HAP-1 (cell line): Measurements from ENCODE around the gene C17orf75.
"Not testable (repeated sequence)": the region's sequence is repeated elsewhere in the genome, so short reads cannot be mapped to it uniquely, and the experiment has no call there.

Experiments
- DNase-seq, 2 experiments: peaks; one replicate each; pipeline ENCODE4 v3.0.0-alpha.2; 2016 to 2020; ENCODE audit warnings: low spot score in 2 of 2
- H3K27me3 ChIP-seq: fragments of 250-450 bp; sonication (Bioruptor Pico); 2 replicates; pipeline ENCODE4 v1.5.1; 2020; ENCODE audit warnings: low read depth, mild to moderate bottlenecking, moderate library complexity
- H3K36me3 ChIP-seq: fragments of 250-450 bp; sonication (Bioruptor Pico); replicated peaks from 2 replicates; pipeline ENCODE4 v1.5.1; 2020; ENCODE audit warnings: mild to moderate bottlenecking
- H3K4me1 ChIP-seq: fragments of 250-450 bp; sonication (Bioruptor Pico); 2 replicates; pipeline ENCODE4 v1.5.1; 2020; ENCODE audit warnings: mild to moderate bottlenecking
- H3K4me3 ChIP-seq: fragments of 250-450 bp; sonication (Bioruptor Pico); 2 replicates; pipeline ENCODE4 v1.5.1; 2020; ENCODE audit warnings: mild to moderate bottlenecking, moderate library complexity
- H3K9me3 ChIP-seq: fragments of 250-450 bp; sonication (Bioruptor Pico); 2 replicates; pipeline ENCODE4 v1.5.1; 2020; ENCODE audit warnings: mild to moderate bottlenecking, moderate library complexity
- in situ Hi-C: fragments of 300-500 bp; cut with MboI; formaldehyde crosslinking; loops from 3 replicates; pipeline ENCODE4 v1.14.3; 2020; ENCODE audit warnings: low sequenced_read_pairs, inconsistent platforms, mixed read lengths

C17orf75 gene

DNA sequence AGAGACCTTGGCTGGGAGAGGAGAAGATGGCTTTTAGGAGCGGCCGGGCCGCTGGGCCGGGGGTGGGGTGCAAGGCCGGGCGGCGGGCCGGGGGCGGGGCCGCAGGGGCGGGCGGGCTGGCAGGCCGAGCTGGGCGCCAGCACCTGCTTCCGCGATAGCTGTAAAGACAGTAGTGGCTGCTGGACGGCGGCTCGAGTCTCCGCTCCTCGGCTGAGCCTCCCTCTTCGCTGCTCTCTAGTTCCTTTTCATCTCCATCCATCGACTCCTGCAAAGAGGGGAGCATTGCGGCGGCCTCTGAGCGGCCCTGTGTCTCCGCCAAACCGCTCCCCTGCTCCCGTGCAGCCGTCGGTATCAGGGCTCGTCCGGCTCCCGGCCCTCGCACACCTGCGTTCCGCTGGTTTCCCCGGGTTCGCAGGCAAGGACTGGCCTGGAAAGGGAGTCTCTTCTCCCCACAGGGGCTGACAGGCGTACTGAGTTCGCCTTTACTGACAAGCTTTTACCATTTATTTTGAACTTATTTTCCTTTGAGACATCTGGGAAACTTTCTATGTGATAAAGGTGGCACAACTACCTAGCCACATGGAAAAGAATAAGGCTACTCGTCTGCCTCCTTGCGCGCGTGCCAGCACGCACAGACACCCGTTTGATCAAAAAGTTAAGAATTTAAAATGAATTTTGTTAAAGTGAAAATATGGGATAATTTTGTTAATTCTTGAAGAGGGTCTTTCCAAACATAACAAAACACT is at the start of gene C17orf75:
Gene C17orf75, minus strand, starts transcription at position 317 of the 746 bp plus-strand sequence. Its CDS starts 34 bp downstream, at position 283.
- Histone ChIP-seq H3K4me3 (peak within 1 kb of the TSS; percentile 59), H3K9me3 (no peaks in the 10 kb centered on the region), H3K4me1 (peaks cover 5% of the 10 kb centered on the region; the same call in 1 of the 2 replicates), H3K36me3 (peaks cover 11% of the 10 kb centered on the region), H3K27me3 (no peaks in the 10 kb centered on the region)
- peak; percentile 68 to 87 for DNase-seq
- in situ Hi-C loops, result no loop called here

- no peak overlapping the region for H3K4me3 ChIP-seq
- in situ Hi-C loops, result no loop called here
- H3K9me3 ChIP-seq, result no peaks in the 10 kb centered on the region
- H3K36me3 ChIP-seq, result no peaks in the 10 kb centered on the region
- no peak for DNase-seq
- H3K4me1 ChIP-seq, result no peaks in the 10 kb centered on the region
- H3K27me3 ChIP-seq, result no peaks in the 10 kb centered on the region
Observed at GRCh38 chr17:32388613-32389459, 46.9 kb upstream of the C17orf75 start.

- H3K4me1 ChIP-seq, in situ Hi-C loops, H3K9me3 ChIP-seq, DNase-seq, H3K4me3 ChIP-seq, H3K36me3 ChIP-seq, H3K27me3 ChIP-seq: not testable (repeated sequence)
Observed at GRCh38 chr17:32388128-32388527, 46.2 kb upstream of the C17orf75 start.

- no peak for DNase-seq
- in situ Hi-C loops, result no loop called here
- no peaks in the 10 kb centered on the region for H3K9me3 ChIP-seq
- H3K4me1 ChIP-seq, result no peaks in the 10 kb centered on the region
- no peaks in the 10 kb centered on the region for H3K27me3 ChIP-seq
- H3K36me3 ChIP-seq, result peaks cover 3% of the 10 kb centered on the region; the same call in 1 of the 2 replicates
- H3K4me3 ChIP-seq, result no peak overlapping the region
Observed at GRCh38 chr17:32386844-32387243, 44.9 kb upstream of the C17orf75 start.

GRCh38 chr17:32385971-32386370 is 44.0 kb upstream of the C17orf75 start:
- in situ Hi-C loops, result no loop called here

DNA sequence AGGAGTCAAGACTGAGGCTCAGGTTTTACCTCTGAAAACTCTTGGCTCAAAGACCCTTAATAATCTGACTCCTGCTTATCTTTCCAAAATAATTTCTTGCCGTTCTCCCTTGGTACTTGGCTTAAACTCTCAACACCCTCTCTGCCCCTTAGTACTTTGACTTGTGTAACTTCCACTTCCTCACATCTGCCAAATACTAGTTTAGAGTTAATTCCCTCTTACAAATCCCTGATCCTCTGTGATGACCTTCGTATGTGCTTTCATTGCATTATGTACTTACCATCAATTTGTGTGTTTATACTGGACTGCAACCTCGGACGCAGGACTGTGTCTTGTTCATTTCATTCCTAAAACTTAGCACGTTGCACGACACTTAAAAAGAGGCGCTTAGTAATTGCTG is 43.1 kb upstream of the C17orf75 start:
- Histone ChIP-seq H3K36me3 (peaks cover 16% of the 10 kb centered on the region), H3K27me3 (no peaks in the 10 kb centered on the region), H3K4me3 (no peak overlapping the region), H3K9me3 (no peaks in the 10 kb centered on the region), H3K4me1 (no peaks in the 10 kb centered on the region)
- no peak for DNase-seq
- in situ Hi-C loops, result no loop called here

More at GRCh38 chr17:32385971-32386370, 44.0 kb upstream of the C17orf75 start:
- no peak for DNase-seq
- Histone ChIP-seq H3K27me3 (no peaks in the 10 kb centered on the region), H3K4me3 (no peak overlapping the region), H3K9me3 (no peaks in the 10 kb centered on the region), H3K36me3 (peaks cover 10% of the 10 kb centered on the region), H3K4me1 (no peaks in the 10 kb centered on the region)

GRCh38 chr17:32383926-32384434 is 42.0 kb upstream of the C17orf75 start:
- Histone ChIP-seq H3K4me1 (no peaks in the 10 kb centered on the region), H3K36me3 (peaks cover 27% of the 10 kb centered on the region)
- in situ Hi-C loops, result no loop called here

DNA sequence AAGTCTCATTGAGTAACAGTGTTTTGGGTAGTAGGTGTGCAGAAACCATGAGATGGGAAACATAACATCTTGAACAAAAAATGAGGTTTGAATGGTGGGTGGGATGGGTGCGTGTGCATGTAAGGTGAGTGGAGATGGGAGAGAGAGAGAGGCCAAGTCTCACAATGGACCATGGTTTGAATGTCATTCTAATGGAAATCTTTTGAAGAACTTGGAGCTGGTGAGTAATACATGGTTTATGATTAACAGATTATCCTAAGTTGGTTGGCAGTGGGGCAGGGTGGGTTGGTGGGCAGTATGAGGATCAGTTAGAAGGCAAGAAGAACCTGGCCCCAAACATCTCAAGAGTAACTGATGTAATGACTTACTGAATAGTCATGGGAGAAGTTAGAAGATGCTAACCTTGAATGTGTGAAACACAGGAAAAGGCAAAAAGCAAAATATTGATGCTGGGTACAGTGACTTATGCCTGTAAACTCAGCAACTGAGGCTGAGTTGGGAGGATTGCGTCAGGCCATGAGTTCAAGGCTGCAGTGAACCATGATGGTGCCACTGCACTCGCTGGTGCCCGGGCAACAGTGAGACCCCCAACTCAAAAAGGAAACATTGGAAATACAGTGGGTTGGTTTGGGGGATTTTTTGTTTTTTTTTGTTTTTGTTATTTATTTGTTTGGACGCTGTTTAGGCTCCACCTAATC is 40.7 kb upstream of the C17orf75 start:
- Histone ChIP-seq H3K9me3 (no peaks in the 10 kb centered on the region), H3K4me3 (no peak overlapping the region), H3K36me3 (peaks cover 40% of the 10 kb centered on the region), H3K4me1 (no peaks in the 10 kb centered on the region), H3K27me3 (no peaks in the 10 kb centered on the region)
- DNase-seq, result no peak
- in situ Hi-C loops, result no loop called here

More at GRCh38 chr17:32383926-32384434, 42.0 kb upstream of the C17orf75 start:
- no peak for DNase-seq
- Histone ChIP-seq H3K27me3 (no peaks in the 10 kb centered on the region), H3K9me3 (no peaks in the 10 kb centered on the region), H3K4me3 (no peak overlapping the region)

GRCh38 chr17:32370426-32370825 is 28.5 kb upstream of the C17orf75 start:
- in situ Hi-C loops, result loop anchor here (25.0 kb wide), 1 partner anchor 383 kb away; no protein-coding TSS in a partner anchor
- peaks cover 83% of the 10 kb centered on the region for H3K36me3 ChIP-seq

DNA sequence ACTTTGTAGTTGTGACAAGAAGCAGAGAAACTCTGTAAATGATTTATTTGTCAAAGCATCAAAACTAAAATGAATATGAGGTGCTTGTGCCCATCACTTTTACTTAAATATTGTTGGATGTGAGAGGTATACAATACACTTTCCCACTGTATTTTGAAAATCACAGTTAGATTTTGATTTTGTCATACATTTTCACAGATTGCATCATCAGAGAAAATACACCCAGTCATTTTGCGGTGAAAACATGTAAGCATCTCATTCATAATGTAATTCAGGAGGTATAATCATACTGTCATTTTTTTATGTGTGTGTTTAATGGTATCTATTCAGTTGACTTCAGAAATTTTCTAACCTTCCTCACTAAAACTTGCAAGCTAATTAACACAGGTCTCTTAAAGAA is 19.3 kb upstream of the C17orf75 start:
- H3K9me3 ChIP-seq, result no peaks in the 10 kb centered on the region
- in situ Hi-C loops, result loop anchor here (25.0 kb wide), 1 partner anchor 374 kb away; no protein-coding TSS in a partner anchor
- no peak overlapping the region for H3K4me3 ChIP-seq
- peaks cover 92% of the 10 kb centered on the region for H3K36me3 ChIP-seq
- H3K4me1 ChIP-seq, result no peaks in the 10 kb centered on the region
- H3K27me3 ChIP-seq, result no peaks in the 10 kb centered on the region
- DNase-seq, result no peak

More at GRCh38 chr17:32370426-32370825, 28.5 kb upstream of the C17orf75 start:
- H3K27me3 ChIP-seq, result no peaks in the 10 kb centered on the region
- H3K4me3 ChIP-seq, result no peak overlapping the region
- no peaks in the 10 kb centered on the region for H3K4me1 ChIP-seq
- DNase-seq, result no peak
- no peaks in the 10 kb centered on the region for H3K9me3 ChIP-seq

GRCh38 chr17:32357615-32358014 is 15.6 kb upstream of the C17orf75 start:
- H3K4me1 ChIP-seq, result peaks cover 5% of the 10 kb centered on the region; the same call in 1 of the 2 replicates
- no peak overlapping the region for H3K4me3 ChIP-seq
- no peak for DNase-seq
- in situ Hi-C loops, result loop anchor here (25.0 kb wide), 1 partner anchor 370 kb away; no protein-coding TSS in a partner anchor
- H3K27me3 ChIP-seq, result no peaks in the 10 kb centered on the region
- peaks cover 93% of the 10 kb centered on the region for H3K36me3 ChIP-seq
- H3K9me3 ChIP-seq, result no peaks in the 10 kb centered on the region

GRCh38 chr17:32356750-32357149 is 14.8 kb upstream of the C17orf75 start:
- H3K9me3 ChIP-seq, result no peaks in the 10 kb centered on the region
- H3K4me1 ChIP-seq, result peaks cover 5% of the 10 kb centered on the region; the same call in 1 of the 2 replicates
- H3K36me3 ChIP-seq, result peaks cover 93% of the 10 kb centered on the region
- in situ Hi-C loops, result loop anchor here (25.0 kb wide), 1 partner anchor 369 kb away; no protein-coding TSS in a partner anchor
- no peak for DNase-seq
- no peak overlapping the region for H3K4me3 ChIP-seq
- H3K27me3 ChIP-seq, result no peaks in the 10 kb centered on the region

DNA sequence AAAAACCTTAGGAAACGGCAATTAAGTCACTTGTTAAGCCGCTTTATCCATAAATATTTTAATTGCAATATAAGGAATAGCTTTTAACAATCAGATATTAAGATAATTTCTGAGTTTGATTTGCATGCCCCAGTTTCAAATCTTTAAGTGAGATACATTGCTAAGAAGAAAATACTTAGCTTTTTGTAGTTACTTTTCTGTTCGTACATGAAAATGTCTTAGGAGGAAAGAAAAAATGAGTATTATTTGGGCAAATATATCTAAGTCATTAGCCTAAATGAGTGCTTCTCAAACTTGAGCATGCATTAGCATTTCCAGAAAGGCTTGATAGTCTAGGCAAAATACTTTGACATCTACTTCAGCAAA is 14.4 kb upstream of the C17orf75 start:
- in situ Hi-C loops, result loop anchor here (25.0 kb wide), 1 partner anchor 369 kb away; no protein-coding TSS in a partner anchor
- H3K4me3 ChIP-seq, result no peak overlapping the region
- H3K36me3 ChIP-seq, result peaks cover 93% of the 10 kb centered on the region
- DNase-seq, result no peak
- H3K27me3 ChIP-seq, result no peaks in the 10 kb centered on the region
- H3K4me1 ChIP-seq, result peaks cover 5% of the 10 kb centered on the region; the same call in 1 of the 2 replicates
- H3K9me3 ChIP-seq, result no peaks in the 10 kb centered on the region
